GM19025 (cell line): Measurements from ENCODE around the gene GPR63.

Source experiments
- ATAC-seq: cut with Tn5 transposase; IDR thresholded peaks from one replicate; pipeline ENCODE4 v1.9.1; 2021; ENCODE audit warnings: mild to moderate bottlenecking, low read depth, moderate library complexity; ENCODE audit not compliant: unreplicated experiment

GPR63 gene

GRCh38 chr6:96837081-96837971 lies at the start of gene GPR63:
GPR63 (minus strand) TSS chr6:96837477; CDS start chr6:96799731, 37,746 bp downstream.
- ATAC-seq: peak; percentile 93

- ATAC-seq: no peak
Measured at GRCh38 chr6:96886519-96886918, 49.2 kb upstream of the GPR63 start.

GRCh38 chr6:96885187-96885631 lies 47.9 kb upstream of the GPR63 start:
- ATAC-seq: peak; percentile 91

GRCh38 chr6:96878143-96878542 lies 40.9 kb upstream of the GPR63 start:
- ATAC-seq: no peak

- ATAC-seq: no peak
Measured at GRCh38 chr6:96876886-96877545, 39.7 kb upstream of the GPR63 start.

GRCh38 chr6:96872976-96873375 lies 35.7 kb upstream of the GPR63 start:
- no peak for ATAC-seq

GRCh38 chr6:96865055-96865405 lies 27.8 kb upstream of the GPR63 start:
- no peak for ATAC-seq

GRCh38 chr6:96864216-96865054 lies 27.2 kb upstream of the GPR63 start:
- ATAC-seq: no peak

GRCh38 chr6:96862560-96862959 lies 25.3 kb upstream of the GPR63 start:
- ATAC-seq: no peak

GRCh38 chr6:96861588-96861987 lies 24.3 kb upstream of the GPR63 start:
- ATAC-seq: no peak

GRCh38 chr6:96856856-96857255 lies 19.6 kb upstream of the GPR63 start:
- no peak for ATAC-seq

- no peak for ATAC-seq
Measured at GRCh38 chr6:96853083-96853482, 15.8 kb upstream of the GPR63 start.

- no peak for ATAC-seq
Measured at GRCh38 chr6:96852605-96853004, 15.3 kb upstream of the GPR63 start.

- no peak for ATAC-seq
Measured at GRCh38 chr6:96851858-96852257, 14.6 kb upstream of the GPR63 start.

- ATAC-seq: no peak
Measured at GRCh38 chr6:96849615-96850014, 12.3 kb upstream of the GPR63 start.

GRCh38 chr6:96844530-96844929 lies 7.3 kb upstream of the GPR63 start:
- ATAC-seq: no peak

- ATAC-seq: no peak
Measured at GRCh38 chr6:96841345-96841744, 4.1 kb upstream of the GPR63 start.

GRCh38 chr6:96836631-96837080 lies 621 bp downstream of the GPR63 start:
- peak; percentile 7 for ATAC-seq

GRCh38 chr6:96834070-96834469 lies 3.2 kb downstream of the GPR63 start:
- no peak for ATAC-seq

GRCh38 chr6:96832780-96833179 lies 4.5 kb downstream of the GPR63 start:
- ATAC-seq: no peak

- ATAC-seq: no peak
Measured at GRCh38 chr6:96826865-96827264, 10.4 kb downstream of the GPR63 start.
